Amygdala (tissue), 56 donors: ENCODE measurements around the gene ADAMTSL1.

Experiments used
- DNase-seq, 56 donors: peaks; one replicate each; lab custom pipeline; 2025; lab: John Stamatoyannopoulos, UW

ADAMTSL1 gene

DNA sequence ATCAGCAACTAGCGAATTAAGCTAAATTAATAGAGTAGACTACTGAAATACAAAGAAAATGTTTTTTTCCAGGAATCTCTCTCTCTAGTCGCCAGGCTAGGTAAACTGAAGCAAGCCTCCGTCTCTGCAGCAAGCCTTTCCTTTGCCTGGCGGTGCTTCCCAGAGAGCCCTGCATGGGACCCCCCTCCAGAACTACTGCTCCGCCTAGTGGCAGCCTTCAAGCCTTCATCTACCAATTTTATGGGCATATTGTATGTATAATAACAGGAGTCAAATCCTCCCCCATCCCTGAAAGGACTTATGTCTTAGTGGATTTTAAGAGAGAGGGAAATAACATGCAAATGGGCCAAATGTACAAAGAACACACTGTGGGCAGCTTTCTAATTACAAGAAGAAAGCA, 317.1 kb downstream of the ADAMTSL1 start:
- DNase-seq: peak in 1 of 56 donors; percentile 3

DNA sequence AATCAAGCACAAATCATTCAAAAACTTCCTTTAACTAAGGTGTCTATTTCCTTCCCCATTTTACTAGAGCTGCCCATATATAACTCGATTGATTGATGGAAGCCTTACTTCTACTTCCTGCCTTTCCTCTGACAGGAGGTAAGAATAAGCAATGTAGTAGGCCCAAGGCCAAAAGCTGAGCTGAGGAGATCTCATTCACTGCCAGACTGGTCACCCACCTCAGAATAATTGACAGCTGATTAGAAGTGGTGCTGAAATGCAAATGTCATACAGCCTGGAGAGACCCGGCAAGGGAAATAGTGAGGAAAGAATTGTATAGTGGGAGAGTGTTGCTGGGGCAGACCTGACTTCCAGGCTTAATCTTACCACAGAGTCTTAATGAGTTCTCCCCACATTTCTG, 319.2 kb downstream of the ADAMTSL1 start:
- DNase-seq: no peak

DNA sequence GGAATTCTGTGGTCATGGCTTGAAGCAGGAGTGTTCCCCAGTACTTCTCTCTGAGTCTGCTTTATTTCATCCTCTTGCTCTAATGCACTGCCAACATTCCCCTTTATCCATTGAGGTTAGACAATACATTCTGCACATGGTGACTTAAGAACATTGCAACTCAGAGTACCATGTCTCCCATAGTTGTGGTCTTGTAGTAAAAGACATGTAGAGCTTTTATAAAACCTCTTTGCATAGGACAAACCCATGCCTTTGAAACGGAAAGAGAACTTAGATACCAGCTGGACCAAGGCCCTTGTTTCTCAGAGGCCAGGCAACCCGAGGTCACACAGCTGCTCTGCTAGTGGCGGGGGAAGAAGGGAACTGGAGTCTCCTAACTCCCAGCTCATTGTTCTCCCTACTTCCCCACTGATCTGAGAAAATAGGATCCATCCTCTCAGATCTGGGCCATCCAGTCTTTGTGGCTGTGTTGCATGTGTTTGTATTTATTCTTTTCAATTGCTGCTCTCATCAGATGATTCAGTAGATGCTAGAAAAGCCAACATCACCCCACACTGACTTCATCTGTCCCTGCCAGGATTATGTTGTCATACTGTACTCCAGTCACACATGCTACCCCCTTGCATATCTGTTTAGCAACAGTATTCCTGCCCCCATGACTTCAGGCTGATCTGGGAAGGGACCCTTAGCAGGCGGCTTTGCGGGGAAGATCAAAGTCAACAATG, 322.2 kb downstream of the ADAMTSL1 start:
- DNase-seq: peak in 22 of 56 donors; percentile 2 to 64 (median 18)

DNA sequence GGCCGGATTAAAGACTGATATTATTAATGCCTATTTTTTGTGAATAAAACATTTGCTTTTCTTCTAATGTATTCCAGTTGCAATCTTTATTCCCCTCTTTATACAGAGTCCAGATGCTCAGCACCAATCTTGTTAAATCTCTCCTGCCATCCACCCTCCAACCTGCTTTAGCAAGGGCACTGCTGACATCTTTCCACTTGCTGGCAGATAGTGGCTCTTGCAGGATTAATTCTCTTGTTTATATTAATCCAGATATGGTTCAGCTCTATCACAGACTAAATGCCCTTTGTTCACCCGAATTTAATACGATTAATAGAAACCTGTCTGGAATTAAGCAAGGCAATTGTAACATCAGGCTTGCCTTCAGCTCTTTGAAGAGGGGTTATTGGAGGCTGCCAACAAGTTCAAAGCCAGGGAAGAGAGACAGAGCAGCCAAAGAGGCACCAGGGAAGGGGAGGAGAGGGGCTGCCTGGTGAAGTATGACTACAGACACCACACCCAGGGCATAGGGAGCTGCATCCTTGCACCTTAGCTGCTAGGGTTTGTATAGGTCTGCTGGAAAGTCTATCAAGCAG, 322.8 kb downstream of the ADAMTSL1 start:
- no peak for DNase-seq

DNA sequence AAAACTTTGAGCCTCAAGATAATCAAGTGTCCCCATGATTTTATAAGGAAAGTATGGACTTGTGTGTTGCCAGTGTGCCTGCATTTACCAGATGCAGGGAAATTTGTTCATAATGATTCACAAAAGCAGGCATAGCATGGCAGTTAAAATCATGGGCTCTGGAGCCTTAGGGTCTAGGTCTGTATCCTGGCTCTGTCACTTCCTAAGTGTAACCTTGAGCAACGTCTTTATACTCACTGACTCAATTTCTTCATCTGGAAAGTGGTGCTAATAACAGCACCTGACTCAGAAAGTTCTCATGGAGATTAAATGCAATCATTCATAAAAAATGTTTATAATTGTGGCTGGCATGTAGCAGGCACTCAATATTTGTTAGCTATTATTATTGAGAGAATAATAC, 324.2 kb downstream of the ADAMTSL1 start:
- no peak for DNase-seq

DNA sequence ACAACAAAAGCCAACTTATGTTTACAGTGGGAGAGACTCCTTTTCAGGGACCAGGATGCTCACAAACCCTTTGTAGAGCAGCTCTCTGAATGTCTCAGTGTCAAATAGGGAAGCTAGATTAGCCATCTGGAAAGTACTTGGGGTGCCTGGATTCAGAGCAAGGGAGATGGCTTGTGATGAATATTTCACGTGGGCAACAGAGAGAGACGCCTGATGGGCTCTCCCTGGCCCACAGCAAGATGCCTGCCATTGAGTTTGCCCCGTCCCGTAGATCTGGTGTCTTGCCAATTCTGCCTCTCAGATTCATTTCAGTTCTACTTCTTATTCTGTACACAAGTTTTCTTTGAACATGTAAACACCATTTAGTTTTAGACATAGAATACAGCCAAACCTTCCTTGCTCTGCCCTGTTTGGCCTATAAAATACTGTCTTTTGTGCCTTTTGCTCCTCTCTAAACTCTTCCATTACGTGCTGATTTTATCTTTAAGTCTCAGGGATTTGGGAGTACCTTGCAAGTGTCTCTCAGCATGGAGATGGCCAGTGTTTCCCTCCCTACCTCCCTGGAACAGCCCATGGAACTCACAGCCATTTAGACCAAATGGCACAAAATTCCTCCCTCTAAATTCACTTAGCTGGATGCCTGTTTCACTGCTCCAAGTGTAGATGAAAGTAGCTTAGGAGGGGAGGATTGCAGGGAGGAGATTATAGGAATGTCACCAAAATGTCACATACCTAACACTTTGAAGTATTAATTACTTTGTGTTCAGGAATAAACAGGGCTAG, 324.7 kb downstream of the ADAMTSL1 start:
- DNase-seq: peak in 1 of 56 donors; percentile 5

DNA sequence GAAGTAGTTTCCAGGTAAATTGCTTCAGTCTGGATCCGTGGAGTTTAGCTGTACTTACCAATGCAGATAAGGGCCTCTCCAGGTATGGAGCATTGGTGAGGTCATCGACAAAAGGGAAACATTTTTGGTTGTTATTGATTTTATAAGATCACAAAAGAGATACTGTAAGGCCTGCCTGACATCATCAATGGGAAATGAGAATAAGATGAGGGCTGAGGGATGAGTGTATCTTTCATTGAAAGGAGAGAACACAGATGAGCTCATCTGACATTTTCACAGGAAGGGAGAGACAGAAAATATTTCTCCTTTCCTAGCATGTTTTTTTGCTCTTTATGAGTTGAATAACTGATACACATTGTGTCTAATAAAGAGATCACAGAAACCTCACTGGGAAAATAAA, 325.5 kb downstream of the ADAMTSL1 start:
- no peak for DNase-seq

DNA sequence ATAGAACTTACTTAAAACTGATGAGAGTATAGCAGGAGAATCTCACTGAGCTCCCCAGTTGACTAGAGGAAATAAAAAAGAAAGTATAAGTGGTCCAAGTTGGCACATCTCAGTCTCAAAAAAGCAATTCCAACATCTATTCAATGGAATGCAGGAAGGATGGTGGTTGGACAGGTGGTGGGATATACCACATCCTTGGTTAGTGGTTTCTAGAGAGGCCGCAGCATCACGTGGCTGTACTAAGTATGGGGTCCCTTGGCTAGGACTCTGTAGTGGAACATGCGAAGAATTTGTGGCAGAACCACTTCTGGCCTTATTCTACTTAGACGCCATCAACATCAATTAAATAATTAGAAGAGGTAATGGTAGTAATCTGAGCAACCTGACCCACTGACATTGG, 326.6 kb downstream of the ADAMTSL1 start:
- DNase-seq: no peak

DNA sequence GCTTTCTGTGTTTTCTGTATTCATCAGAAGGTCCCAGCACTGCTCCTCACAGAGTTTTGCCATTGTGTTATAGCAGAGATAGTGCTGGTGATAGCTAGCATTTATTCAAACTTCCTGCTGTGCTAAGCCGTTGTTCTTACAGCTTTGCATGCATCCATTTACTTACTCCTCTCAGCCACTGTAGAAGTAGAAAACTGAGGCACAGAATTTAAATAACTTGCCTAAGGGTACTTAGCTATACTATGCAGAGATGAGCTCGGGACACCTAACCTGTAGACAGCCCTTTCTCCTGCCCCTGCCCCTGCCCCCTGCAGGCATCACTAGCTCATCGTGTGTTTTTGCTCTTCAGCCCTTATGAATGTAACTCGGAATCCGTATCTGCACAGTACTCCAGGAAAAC, 331.4 kb downstream of the ADAMTSL1 start:
- DNase-seq: no peak

DNA sequence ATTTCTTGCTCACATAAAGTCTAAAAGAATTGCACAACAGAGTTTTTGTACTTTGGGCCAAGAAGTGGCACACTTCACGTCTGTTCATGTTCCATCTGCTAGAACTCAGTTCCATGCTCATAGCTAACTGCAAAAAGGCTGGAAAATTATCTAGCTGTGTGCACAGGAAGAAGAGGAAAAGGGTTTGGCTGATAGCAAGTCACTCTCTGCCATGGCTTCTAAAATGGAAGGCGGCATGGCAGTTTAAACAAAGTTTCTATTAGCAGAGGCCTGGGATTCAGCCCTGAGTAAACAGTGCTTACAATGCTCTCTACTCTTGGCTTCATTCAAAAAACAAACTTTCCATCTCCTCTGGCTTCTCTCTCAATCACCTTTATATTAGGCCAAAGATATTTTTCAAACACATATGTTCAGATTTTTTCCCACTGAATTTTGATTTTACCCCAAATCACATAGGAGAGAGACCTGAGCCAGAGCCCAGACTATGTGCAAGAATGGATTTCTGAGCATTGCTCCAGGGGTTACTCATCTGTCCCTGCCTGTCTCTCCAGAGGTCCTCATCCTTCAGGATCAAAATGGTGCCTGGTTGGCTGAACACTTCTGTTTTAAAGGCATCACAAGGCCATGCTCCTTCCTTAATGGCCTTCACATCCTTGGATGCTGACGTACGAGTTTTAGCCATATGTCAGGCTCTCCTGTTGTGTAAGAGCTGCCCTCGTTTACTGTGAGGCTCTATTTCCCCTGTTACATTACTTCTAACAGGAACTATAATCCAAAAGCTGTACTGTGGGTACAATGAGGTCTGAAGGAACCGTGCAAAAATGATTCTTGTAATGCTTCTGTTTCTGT, 332.5 kb downstream of the ADAMTSL1 start:
- DNase-seq: no peak

DNA sequence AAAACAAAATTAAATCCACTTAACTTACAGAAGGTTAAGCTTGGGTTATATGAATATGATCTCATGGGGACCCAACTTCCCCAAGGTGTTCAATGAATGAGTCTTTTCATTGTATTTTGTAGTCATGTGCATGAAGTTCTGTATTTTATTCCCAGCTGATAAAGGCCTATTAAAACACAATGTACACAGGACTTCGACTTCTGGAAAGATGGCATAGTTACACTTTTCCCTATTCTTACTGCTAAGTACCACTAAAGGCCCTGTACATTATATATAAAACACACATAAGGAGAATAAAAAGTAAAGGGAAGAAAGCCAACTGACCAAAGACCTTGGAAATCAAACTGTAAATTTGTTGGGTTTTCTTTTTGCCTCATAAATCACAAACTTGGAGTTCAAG, 336.6 kb downstream of the ADAMTSL1 start:
- no peak for DNase-seq

DNA sequence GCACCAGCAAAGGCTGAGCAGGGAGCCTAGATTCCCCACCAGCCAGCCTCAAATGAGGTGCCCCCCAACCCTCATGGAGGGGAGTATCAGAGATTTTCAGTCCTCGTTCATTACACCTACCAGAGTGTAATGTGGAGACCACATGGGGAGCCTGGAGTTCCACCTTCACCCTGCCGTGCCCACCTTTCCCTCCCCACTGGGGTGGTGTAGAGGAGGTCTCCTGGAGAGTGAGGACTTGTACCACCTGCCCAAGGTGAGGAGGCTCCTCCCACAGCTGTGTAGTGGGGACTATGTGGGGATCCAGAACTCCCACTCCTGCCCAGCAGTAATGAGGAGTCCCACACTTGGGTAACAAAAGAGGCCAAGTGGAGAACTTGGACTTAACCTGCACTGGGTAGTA, 337.2 kb downstream of the ADAMTSL1 start:
- no peak for DNase-seq

DNA sequence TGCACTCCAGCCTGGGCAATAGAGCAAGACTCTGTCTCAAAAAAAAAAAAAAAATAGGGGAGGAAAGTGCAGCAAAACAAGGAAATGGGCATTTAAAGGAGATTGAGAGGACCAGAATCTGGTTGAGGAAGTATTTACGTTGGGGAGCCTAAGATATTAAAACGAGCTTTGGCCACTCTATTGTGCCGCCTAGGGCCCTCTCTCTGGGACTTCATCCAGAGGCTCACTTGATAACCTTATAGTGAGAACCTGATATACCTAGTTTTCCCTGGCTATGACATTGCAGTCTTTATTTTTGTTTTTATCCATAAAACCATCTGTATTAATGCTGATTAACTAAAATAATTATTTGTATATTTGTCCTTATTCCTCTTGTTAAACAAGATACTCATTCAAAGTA, 345.5 kb downstream of the ADAMTSL1 start:
- DNase-seq: no peak

DNA sequence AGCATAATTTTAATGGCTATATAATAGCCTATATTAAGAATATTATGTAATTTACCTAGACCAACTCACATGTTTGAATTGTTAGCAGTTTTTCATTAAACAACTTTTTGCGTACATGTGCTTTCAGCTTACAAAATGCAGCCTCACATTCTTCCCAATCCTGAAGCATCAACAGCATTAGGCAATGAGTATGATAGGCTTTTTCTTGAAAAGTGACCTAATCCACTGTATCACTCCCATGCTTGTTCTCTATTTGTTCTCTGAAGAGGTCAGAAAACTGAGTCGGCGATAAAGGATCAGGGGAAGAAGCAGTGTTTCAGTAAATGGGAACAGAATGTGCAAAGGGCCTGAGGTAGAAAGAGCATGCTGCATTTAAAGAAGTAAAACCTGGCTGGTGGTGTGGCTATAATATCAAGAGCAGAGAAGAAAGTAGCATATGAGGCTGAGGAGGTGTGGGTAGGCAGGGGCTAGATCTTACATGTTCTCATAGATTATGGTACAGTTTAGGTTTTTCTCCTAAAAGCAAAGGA, 346.7 kb downstream of the ADAMTSL1 start:
- no peak for DNase-seq

DNA sequence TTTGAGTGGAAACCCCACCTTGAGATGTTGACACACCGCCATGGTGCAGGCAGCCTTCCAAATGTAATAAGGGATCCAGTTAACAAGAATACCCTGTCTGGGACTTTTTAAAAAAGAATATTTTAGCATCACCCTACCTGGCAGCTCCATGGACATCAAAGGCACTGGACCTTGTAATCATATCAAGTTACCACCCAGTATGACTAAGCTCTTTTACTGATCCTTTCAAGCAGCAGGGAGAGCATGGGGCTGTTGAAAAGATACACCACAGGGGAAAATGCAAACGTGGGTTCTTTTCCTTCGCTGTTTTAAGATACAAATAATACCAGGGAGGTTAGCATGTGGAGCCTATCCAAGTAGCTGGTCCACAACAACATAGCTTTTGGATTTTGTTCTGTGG, 347.8 kb downstream of the ADAMTSL1 start:
- no peak for DNase-seq

DNA sequence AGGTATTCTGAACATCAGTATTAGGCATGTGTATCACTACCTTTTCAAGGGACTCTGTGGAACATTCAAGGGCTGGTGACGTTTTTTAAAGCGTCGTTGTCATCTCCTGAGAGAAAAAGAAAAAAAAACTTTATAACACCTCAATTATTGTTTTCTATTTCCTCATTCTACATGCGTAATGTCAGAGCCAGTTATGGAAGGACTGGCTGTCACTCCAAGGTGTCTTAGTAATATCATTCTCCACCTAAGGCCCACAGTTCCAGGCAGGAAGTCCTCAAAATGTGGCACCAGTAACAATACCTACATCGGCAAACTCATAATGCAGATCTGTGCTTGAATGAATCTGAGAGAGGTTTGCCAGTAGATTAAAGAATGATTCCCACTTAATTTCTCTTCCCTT, 348.9 kb downstream of the ADAMTSL1 start:
- DNase-seq: no peak

DNA sequence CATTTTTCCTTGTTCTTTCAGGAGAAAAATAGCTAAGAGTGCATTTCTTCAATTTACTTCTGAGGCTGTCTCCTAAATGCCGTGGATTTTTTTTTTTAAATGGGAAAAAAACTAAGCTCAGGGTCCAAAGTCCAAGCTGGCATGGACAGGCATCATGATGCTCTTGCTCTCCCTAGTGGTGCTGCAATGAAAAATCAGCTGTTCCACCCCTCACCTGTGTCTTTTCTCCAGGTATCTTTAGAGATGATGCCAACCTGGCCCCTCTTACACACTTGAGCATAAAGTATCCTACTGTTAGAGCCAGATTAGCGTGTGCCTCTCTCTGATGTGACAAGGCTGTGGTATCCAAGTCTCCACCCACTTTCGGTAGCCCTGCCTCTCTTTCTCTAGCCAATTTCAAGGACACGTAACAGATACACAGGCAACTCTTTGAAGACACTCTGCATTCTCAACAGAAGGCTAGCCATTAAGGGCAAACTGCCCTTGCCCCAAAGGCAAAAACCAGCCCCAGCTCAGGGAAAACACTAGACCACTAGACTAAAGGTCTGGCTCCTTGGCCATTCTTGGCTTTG, 350.2 kb downstream of the ADAMTSL1 start:
- no peak for DNase-seq

DNA sequence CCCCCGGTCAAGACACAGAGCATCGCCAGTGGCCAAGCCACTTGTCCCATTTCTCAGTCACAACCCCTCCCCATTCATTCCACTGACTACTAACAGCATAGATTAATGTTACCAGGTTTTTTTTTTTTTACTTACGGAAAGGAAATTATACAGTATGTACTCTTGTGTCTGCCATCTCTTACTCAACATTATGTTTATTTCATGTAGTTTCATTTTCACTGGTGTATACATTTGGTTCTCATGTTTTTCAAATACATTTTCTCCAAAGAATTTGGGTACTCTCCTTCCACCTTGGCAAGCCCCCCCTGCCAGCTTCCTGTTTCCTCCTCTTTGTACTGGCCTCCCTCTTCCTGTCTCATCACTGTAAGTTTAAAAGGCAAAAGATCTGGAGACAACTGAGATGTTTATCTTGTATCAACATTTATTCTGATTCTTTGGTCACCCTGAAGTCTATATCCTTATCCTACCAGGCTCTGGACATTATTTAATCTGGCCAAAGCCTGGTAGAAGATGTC, 351.8 kb downstream of the ADAMTSL1 start:
- no peak for DNase-seq

DNA sequence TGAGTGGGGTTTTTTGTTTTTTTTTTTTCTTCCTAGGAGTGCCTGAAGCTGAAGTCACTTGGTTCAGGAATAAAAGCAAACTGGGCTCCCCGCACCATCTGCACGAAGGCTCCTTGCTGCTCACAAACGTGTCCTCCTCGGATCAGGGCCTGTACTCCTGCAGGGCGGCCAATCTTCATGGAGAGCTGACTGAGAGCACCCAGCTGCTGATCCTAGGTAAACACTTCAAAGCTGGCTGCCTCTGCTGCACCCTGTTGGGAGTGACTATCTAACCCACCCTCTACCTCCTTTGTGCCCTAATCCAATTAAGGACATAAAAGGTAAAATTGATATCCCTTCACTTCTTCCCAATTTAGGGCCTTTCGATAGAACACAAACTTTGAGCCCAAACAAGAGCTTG, 352.3 kb downstream of the ADAMTSL1 start:
- no peak for DNase-seq

DNA sequence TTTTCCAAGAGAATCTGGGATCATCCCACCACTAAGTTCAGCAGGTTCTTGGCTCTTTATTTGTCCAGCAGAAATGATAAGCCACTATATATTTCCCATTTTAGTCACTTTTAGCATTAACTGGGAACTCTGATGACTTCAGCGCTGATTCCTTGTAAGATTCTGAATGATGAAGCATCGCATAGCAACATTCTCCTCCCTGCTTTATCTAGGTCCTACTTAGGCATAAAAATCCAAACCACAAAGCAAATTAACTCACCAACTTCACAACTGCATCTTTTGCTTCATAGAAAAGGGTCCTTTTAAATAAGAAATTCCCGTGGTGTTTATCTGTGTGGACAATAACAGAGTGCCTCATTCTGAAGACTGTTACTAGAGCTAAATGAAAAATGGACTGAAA, 355.1 kb downstream of the ADAMTSL1 start:
- no peak for DNase-seq
